ENCODE data around the gene KANTR.

DNA sequence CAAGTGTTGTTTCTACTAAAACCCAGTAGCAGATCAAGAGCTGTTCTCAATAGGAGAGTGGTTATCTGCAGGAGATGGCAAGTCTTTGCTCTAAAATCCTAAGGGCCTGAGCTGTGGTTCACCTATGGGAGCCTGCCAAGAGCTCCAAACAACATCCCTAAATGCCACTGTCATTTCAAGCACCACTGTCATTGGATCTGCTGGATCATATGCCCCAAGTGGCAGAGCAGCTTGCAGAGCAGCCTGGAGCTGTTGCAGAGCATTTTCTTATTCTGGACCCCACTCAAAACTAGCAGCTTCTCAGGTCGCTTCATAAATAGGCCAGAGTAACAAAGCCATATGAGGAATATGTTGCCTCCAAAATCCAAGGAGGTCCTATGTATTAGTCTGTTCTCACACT lies 59.6 kb downstream of the KANTR start:
- TF ChIP-seq, protein P1, sequence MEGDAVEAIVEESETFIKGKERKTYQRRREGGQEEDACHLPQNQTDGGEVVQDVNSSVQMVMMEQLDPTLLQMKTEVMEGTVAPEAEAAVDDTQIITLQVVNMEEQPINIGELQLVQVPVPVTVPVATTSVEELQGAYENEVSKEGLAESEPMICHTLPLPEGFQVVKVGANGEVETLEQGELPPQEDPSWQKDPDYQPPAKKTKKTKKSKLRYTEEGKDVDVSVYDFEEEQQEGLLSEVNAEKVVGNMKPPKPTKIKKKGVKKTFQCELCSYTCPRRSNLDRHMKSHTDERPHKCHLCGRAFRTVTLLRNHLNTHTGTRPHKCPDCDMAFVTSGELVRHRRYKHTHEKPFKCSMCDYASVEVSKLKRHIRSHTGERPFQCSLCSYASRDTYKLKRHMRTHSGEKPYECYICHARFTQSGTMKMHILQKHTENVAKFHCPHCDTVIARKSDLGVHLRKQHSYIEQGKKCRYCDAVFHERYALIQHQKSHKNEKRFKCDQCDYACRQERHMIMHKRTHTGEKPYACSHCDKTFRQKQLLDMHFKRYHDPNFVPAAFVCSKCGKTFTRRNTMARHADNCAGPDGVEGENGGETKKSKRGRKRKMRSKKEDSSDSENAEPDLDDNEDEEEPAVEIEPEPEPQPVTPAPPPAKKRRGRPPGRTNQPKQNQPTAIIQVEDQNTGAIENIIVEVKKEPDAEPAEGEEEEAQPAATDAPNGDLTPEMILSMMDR (IDR thresholded peaks at IDR 0.05), result no peak
- TF ChIP-seq POLR2A (IDR thresholded peaks at IDR 0.05), result no peak
